H9 (cell line): Measurements from ENCODE around the gene JMJD7. TPM values are rescaled to one million over a fixed set of nuclear protein-coding genes. Genes with fewer than 3 reads are reported as not detected.

ENCODE experiments used
- DNase-seq: peaks from one replicate; pipeline ENCODE4 v3.0.0-alpha.2; 2017
- H2AFZ ChIP-seq: one replicate; pipeline ENCODE4 v1.6.1; 2013; ENCODE audit warnings: mild to moderate bottlenecking, low read length, control low read depth, moderate library complexity
- H2AK5ac ChIP-seq: 2 replicates; pipeline ENCODE4 v1.6.1; 2013; ENCODE audit warnings: low read length, control low read depth, mixed read lengths; ENCODE audit not compliant: insufficient read length
- H2BK120ac ChIP-seq: one replicate; pipeline ENCODE4 v1.6.1; 2013; ENCODE audit warnings: low read depth, mild to moderate bottlenecking, low read length, control low read depth, inconsistent platforms; ENCODE audit not compliant: poor library complexity, severe bottlenecking
- H2BK12ac ChIP-seq: 2 replicates; pipeline ENCODE4 v1.6.1; 2013; ENCODE audit warnings: low read length, control low read depth, mixed read lengths, low read depth; ENCODE audit not compliant: insufficient read length
- H2BK15ac ChIP-seq: 2 replicates; pipeline ENCODE4 v1.6.1; 2013; ENCODE audit warnings: low read depth, low read length, control low read depth
- H2BK20ac ChIP-seq: one replicate; pipeline ENCODE4 v1.6.1; 2013; ENCODE audit warnings: low read depth, mild to moderate bottlenecking, low read length, control low read depth, inconsistent platforms; ENCODE audit not compliant: poor library complexity, severe bottlenecking
- H2BK5ac ChIP-seq: 2 replicates; pipeline ENCODE4 v1.6.1; 2013; ENCODE audit warnings: low read length, control low read depth, mixed read lengths; ENCODE audit not compliant: insufficient read length
- H3K14ac ChIP-seq: 2 replicates; pipeline ENCODE4 v1.6.1; 2013; ENCODE audit warnings: low read length, control low read depth; ENCODE audit not compliant: insufficient read depth
- H3K18ac ChIP-seq: 2 replicates; pipeline ENCODE4 v1.6.1; 2013; ENCODE audit warnings: low read depth, mild to moderate bottlenecking, mixed read lengths, low read length, control low read depth; ENCODE audit not compliant: insufficient read length
- H3K23ac ChIP-seq: 2 replicates; pipeline ENCODE4 v1.6.1; 2013; ENCODE audit warnings: low read length, control low read depth, mixed read lengths, low read depth; ENCODE audit not compliant: insufficient read length
- H3K23me2 ChIP-seq: 2 replicates; pipeline ENCODE4 v1.6.1; 2013; ENCODE audit warnings: low read depth, mild to moderate bottlenecking, mixed read lengths, low read length, control low read depth; ENCODE audit not compliant: insufficient read length, poor library complexity, severe bottlenecking
- H3K27ac ChIP-seq: 2 replicates; pipeline ENCODE4 v1.5.1; 2013; ENCODE audit warnings: low read length, control low read depth, mixed read lengths, low read depth; ENCODE audit not compliant: insufficient read length
- H3K27me3 ChIP-seq: 2 replicates; pipeline ENCODE4 v1.6.1; 2013; ENCODE audit warnings: low read length, control low read depth, inconsistent platforms; ENCODE audit not compliant: insufficient read depth
- H3K4ac ChIP-seq: 2 replicates; pipeline ENCODE4 v1.6.1; 2013; ENCODE audit warnings: low read depth, mild to moderate bottlenecking, control low read depth, inconsistent platforms, low read length, moderate library complexity
- H3K4me1 ChIP-seq: 2 replicates; pipeline ENCODE4 v1.6.1; 2013; ENCODE audit warnings: low read length, control low read depth, inconsistent platforms; ENCODE audit not compliant: insufficient read depth
- H3K4me2 ChIP-seq: 2 replicates; pipeline ENCODE4 v1.6.1; 2013; ENCODE audit warnings: low read length, control low read depth, mixed read lengths; ENCODE audit not compliant: insufficient read length, insufficient read depth
- H3K56ac ChIP-seq: 2 replicates; pipeline ENCODE4 v1.6.1; 2013; ENCODE audit warnings: low read depth, mild to moderate bottlenecking, mixed read lengths, low read length, control low read depth; ENCODE audit not compliant: insufficient read length
- H3K79me1 ChIP-seq: 2 replicates; pipeline ENCODE4 v1.6.1; 2013; ENCODE audit warnings: low read depth, mild to moderate bottlenecking, moderate library complexity, low read length, control low read depth, inconsistent platforms; ENCODE audit not compliant: insufficient read depth, poor library complexity, severe bottlenecking
- H3K79me2 ChIP-seq: 2 replicates; pipeline ENCODE4 v1.6.1; 2013; ENCODE audit warnings: low read length, control low read depth, inconsistent platforms; ENCODE audit not compliant: insufficient read depth
- H3K9ac ChIP-seq: 2 replicates; pipeline ENCODE4 v1.6.1; 2013; ENCODE audit warnings: low read length, control low read depth, mixed read lengths; ENCODE audit not compliant: insufficient read length; ENCODE audit errors: extremely low read depth
- H3K9me3 ChIP-seq: one replicate; pipeline ENCODE4 v1.6.1; 2013; ENCODE audit warnings: low read depth, low read length, inconsistent platforms; ENCODE audit not compliant: control insufficient read depth
- H3T11ph ChIP-seq: one replicate; pipeline ENCODE4 v1.6.1; 2013; ENCODE audit warnings: mild to moderate bottlenecking, low read length, control low read depth, inconsistent platforms
- H4K20me1 ChIP-seq: one replicate; pipeline ENCODE4 v1.6.1; 2013; ENCODE audit not compliant: control insufficient read depth, insufficient read length, insufficient read depth
- H4K5ac ChIP-seq: 2 replicates; pipeline ENCODE4 v1.6.1; 2013; ENCODE audit warnings: low read depth, mild to moderate bottlenecking, mixed read lengths, low read length, control low read depth; ENCODE audit not compliant: insufficient read length
- H4K8ac ChIP-seq: replicated peaks from 2 replicates; pipeline ENCODE4 v1.6.1; 2013; ENCODE audit warnings: low read length, control low read depth, mixed read lengths, low read depth; ENCODE audit not compliant: insufficient read length
- H4K91ac ChIP-seq: 2 replicates; pipeline ENCODE4 v1.6.1; 2013; ENCODE audit warnings: low read depth, mild to moderate bottlenecking, moderate library complexity, mixed read lengths, low read length, control low read depth; ENCODE audit not compliant: insufficient read length
- H3K27ac Mint-ChIP-seq, 3 experiments: 2 replicates in 2 of 3; 3 replicates in 1 of 3; pipeline ENCODE4 v1.8.0; 2020 to 2021; ENCODE audit warnings: mixed read lengths in 3 of 3, mild to moderate bottlenecking in 1 of 3, moderate library complexity in 1 of 3
- H3K27me3 Mint-ChIP-seq: 2 replicates; pipeline ENCODE4 v1.8.0; 2021; ENCODE audit warnings: low read depth, mild to moderate bottlenecking, moderate library complexity, mixed read lengths
- H3K36me3 Mint-ChIP-seq, 3 experiments: 2 replicates in 2 of 3; 3 replicates in 1 of 3; pipeline ENCODE4 v1.8.0; 2020 to 2021; ENCODE audit warnings: low read depth in 3 of 3, mixed read lengths in 3 of 3; ENCODE audit not compliant: insufficient read depth in 1 of 3
- H3K4me1 Mint-ChIP-seq, 2 experiments: 2 replicates each; pipeline ENCODE4 v1.8.0; 2020; ENCODE audit warnings: mixed read lengths in 2 of 2
- H3K4me3 Mint-ChIP-seq, 2 experiments: 2 replicates in 1 of 2; 3 replicates in 1 of 2; pipeline ENCODE4 v1.8.0; 2020 to 2021; ENCODE audit warnings: mild to moderate bottlenecking in 2 of 2, mixed read lengths in 2 of 2, moderate library complexity in 1 of 2
- H3K9me3 Mint-ChIP-seq, 2 experiments: 2 replicates in 1 of 2; 3 replicates in 1 of 2; pipeline ENCODE4 v1.8.0; 2020; ENCODE audit warnings: mild to moderate bottlenecking in 2 of 2, mixed read lengths in 2 of 2, moderate library complexity in 1 of 2
- CTCF ChIP-seq: fragments of 200-600 bp; sonication (generic); conservative IDR thresholded peaks from 3 replicates; pipeline ENCODE4 v1.8.0; 2021; ENCODE audit warnings: antibody characterized with exemption, mild to moderate bottlenecking
- WGBS: extraction: QIAGEN DNeasy Blood & Tissue Kit; methylation state at CpG from one replicate; pipeline ENCODE4 v1.1.7; 2013; ENCODE audit warnings: missing lambda C conversion rate, low lambda C conversion rate, mixed read lengths; ENCODE audit not compliant: insufficient read length; ENCODE audit errors: extremely low coverage; 5-methylcytosine and 5-hydroxymethylcytosine counted together
- total RNA-seq: library from RNA; stranded (reverse); gene quantifications from 2 replicates; pipeline ENCODE4 v1.2.1, GENCODE V29; 2021

JMJD7 gene
- total RNA-seq, 1 experiment from 2014 or later, result 13.3 TPM

- no peaks in the 10 kb centered on the region for H3K27me3 ChIP-seq
- no peak overlapping the region for H2BK120ac ChIP-seq
- no peak overlapping the region for H2AK5ac ChIP-seq
- no peaks in the 10 kb centered on the region for H3K9me3 ChIP-seq
- peak overlapping the region; percentile 32 to 55; a peak in 4 of 5 replicates for H3K4me3 Mint-ChIP-seq
- H4K20me1 ChIP-seq, result no peaks in the 10 kb centered on the region
- H3K27me3 Mint-ChIP-seq, result no peaks in the 10 kb centered on the region
- H3T11ph ChIP-seq, result no peak overlapping the region
- peaks cover 3 to 7% (median 5%) of the 10 kb centered on the region in 3 experiments; a peak in 5 of 7 replicates for H3K36me3 Mint-ChIP-seq
- H2BK12ac ChIP-seq, result no peak overlapping the region
- H3K14ac ChIP-seq, result no peak overlapping the region
- no peaks in the 10 kb centered on the region for H3K4me1 ChIP-seq
- H4K91ac ChIP-seq, result no peak overlapping the region
- no peaks in the 10 kb centered on the region for H3K79me1 ChIP-seq
- WGBS, result no CpG with 5 or more reads among the region's 13 CpGs
- TF ChIP-seq CTCF, result no peak
- no peaks in the 10 kb centered on the region for H3K9me3 Mint-ChIP-seq
- H2AFZ ChIP-seq, result no peak overlapping the region
- H3K9ac ChIP-seq, result no peak overlapping the region
- H2BK5ac ChIP-seq, result no peak overlapping the region
- H2BK20ac ChIP-seq, result no peak overlapping the region
- no peak overlapping the region for H3K23ac ChIP-seq
- peak overlapping the region in 2 of 3 experiments; percentile 40 to 74; a peak in 3 of 7 replicates for H3K27ac Mint-ChIP-seq
- H3K18ac ChIP-seq, result no peak overlapping the region
- H3K56ac ChIP-seq, result no peak overlapping the region
- no peak overlapping the region for H3K4ac ChIP-seq
- H3K27ac ChIP-seq, result no peak overlapping the region
- no peak for DNase-seq
- H2BK15ac ChIP-seq, result no peak overlapping the region
- H4K8ac ChIP-seq, result no peak overlapping the region
- H3K79me2 ChIP-seq, result no peaks in the 10 kb centered on the region
- H3K23me2 ChIP-seq, result peaks cover 10% of the 10 kb centered on the region
- peaks cover 11 to 19% of the 10 kb centered on the region in 2 experiments for H3K4me1 Mint-ChIP-seq
- no peak overlapping the region for H3K4me2 ChIP-seq
- no peak overlapping the region for H4K5ac ChIP-seq
These were observed 2.0 kb upstream of the JMJD7 start for GRCh38 chr15:41825572-41826535.
